COR-L47 (cell line): ENCODE measurements around the gene ADAM8.
A peak's percentile ranks its signal among the peaks of the same experiment; 100 is the strongest.

Experiments
- DNase-seq: peaks from one replicate; lab custom pipeline; 2025; lab: John Stamatoyannopoulos, UW

Gene ADAM8

GRCh38 chr10:133308421-133309099 lies 31.9 kb upstream of the ADAM8 start, which contains the start of the genes TUBGCP2 and ZNF511:
TSS of gene TUBGCP2 (minus strand) at chr10:133308872. CDS start at chr10:133302941, 5,931 bp downstream.
TSS of gene ZNF511 (plus strand) at chr10:133308914. CDS start at chr10:133308944, 30 bp downstream.
- peak; percentile 50 for DNase-seq

- peak; percentile 39 for DNase-seq
Measured at GRCh38 chr10:133307776-133308420, 31.2 kb upstream of the ADAM8 start.

- no peak for DNase-seq
Measured at GRCh38 chr10:133306941-133307379, 30.3 kb upstream of the ADAM8 start.

GRCh38 chr10:133306097-133306476 lies 29.4 kb upstream of the ADAM8 start:
- no peak for DNase-seq

GRCh38 chr10:133303206-133303605 lies 26.5 kb upstream of the ADAM8 start:
- no peak for DNase-seq

- DNase-seq: no peak
Measured at GRCh38 chr10:133302230-133302629, 25.6 kb upstream of the ADAM8 start.

- no peak for DNase-seq
Measured at GRCh38 chr10:133299738-133300137, 23.1 kb upstream of the ADAM8 start.

- DNase-seq: no peak
Measured at GRCh38 chr10:133299224-133299623, 22.6 kb upstream of the ADAM8 start.

- DNase-seq: no peak
Measured at GRCh38 chr10:133298466-133298865, 21.8 kb upstream of the ADAM8 start.

GRCh38 chr10:133297504-133297903 lies 20.8 kb upstream of the ADAM8 start:
- DNase-seq: no peak

- no peak for DNase-seq
Measured at GRCh38 chr10:133295426-133296320, 19.0 kb upstream of the ADAM8 start.

GRCh38 chr10:133294189-133294588 lies 17.5 kb upstream of the ADAM8 start:
- no peak for DNase-seq

GRCh38 chr10:133293810-133294119 lies 17.1 kb upstream of the ADAM8 start:
- no peak for DNase-seq

GRCh38 chr10:133292919-133293809 lies 16.5 kb upstream of the ADAM8 start:
- DNase-seq: no peak

- DNase-seq: no peak
Measured at GRCh38 chr10:133289761-133290160, 13.1 kb upstream of the ADAM8 start.

- no peak for DNase-seq
Measured at GRCh38 chr10:133287832-133288500, 11.3 kb upstream of the ADAM8 start.

GRCh38 chr10:133286366-133286765 lies 9.7 kb upstream of the ADAM8 start:
- no peak for DNase-seq

- DNase-seq: no peak
Measured at GRCh38 chr10:133285217-133285616, 8.5 kb upstream of the ADAM8 start.

- no peak for DNase-seq
Measured at GRCh38 chr10:133283931-133284330, 7.3 kb upstream of the ADAM8 start.

GRCh38 chr10:133282846-133283390 lies 6.2 kb upstream of the ADAM8 start:
- DNase-seq: no peak
